NCI-H2107 (cell line): Measurements from ENCODE around the gene SLC27A5.
A peak's percentile ranks its signal among the peaks of the same experiment; 100 is the strongest.
"Not testable (repeated sequence)": the region's sequence is repeated elsewhere in the genome, so short reads cannot be mapped to it uniquely, and the experiment has no call there.

ENCODE experiments used
- DNase-seq: peaks from one replicate; lab custom pipeline; 2025; lab: John Stamatoyannopoulos, UW

The SLC27A5 gene

DNA sequence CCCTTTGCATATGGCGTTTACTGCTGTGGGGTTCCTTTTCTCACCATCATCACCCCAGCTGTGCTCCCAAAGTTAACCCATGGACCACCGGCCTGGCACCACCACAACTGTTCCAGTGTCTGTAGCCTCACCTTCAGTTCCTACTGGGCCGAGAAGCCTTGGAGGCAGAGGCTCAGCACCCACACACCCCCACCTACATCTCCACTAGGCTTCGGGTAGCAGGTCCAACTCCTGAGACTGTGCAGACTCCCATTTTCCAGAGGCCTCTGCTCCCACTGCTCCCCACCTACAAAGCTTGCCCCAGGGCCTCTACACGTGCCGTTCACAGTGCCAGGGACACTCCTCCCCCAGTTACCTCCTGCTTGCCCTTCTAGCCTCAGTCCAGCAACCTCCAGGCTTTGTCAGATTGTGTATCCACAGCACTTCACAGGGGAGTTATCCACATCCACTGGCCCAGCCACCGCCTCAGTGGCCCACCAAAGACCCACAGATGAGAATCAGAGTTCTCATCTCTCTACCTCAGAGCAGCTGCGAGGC, 14.1 kb downstream of the SLC27A5 start:
- DNase-seq: no peak

DNA sequence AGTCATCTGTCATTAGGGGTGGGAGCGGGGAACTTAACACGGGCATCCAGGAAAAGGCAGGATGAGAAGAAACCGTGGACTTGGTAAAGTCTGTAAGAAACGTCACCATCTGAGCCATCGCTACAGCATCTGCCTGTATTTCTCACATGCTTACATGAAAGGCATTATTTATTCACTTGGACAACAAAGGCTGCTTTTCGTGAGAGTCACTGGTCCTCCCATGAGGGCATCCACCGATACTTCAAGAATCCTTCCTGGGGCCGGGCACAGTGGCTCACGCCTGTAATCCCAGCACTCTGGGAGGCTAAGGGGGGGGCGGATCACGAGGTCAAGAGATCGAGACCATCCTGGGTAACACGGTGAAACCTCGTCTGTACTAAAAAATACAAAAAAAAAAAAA, 19.5 kb downstream of the SLC27A5 start:
- no peak for DNase-seq

DNA sequence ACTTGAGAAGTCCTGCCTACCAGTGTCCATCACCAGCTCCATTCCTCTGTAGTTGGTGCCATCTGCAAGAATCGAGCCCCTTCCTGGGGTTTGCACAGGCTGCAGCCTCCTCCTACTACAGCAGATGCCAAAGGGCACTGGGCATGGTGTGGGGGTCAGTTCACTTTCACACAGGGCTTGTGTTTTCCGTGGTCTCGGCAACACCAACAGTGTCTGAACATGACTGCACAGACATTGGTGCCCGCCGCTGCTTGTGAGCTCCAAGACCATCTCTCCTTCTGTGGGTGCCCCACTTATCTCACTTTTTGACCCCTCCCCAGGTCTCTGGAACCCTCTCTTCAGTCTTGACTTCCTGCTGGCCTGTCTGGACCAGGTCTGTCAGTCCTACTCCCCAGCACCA, 20.4 kb downstream of the SLC27A5 start:
- no peak for DNase-seq

DNA sequence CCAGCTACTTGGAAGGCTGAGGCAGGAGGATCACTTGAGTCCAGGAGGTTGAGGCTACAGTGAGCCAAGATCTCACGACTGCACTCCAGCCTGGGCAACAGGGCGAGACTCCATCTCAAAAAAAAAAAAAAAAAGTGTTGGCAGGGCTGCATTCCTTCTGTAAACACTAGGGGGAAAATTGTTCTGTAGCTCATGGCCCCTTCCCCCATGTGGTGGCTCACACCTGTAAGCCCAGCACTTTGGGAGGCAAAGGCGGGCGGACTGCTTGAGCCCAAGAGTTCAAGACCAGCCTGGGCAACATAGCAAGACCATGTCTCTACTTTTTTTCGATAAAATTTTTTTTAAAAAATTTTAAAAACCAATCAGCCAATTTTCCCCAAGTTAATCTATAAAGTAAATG, 27.4 kb downstream of the SLC27A5 start:
- not testable (repeated sequence) for DNase-seq

DNA sequence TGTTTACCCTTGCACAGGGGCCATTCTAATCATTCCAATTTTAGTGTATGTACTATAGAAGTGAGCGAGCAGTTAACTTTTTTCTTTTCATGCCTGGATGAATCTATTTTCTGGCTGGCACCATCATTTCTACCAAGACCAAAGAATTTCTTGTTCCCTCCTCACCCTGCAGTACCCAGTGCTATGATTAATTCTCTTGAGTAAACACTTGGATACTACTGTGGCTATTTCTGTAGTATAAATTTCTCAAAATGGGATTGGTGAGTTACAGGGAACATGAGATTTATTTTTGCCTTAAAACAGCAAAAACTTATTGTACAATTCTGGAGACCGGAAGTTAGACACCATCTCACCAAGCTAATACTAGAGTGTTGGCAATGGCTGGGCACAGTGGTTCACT, 28.0 kb downstream of the SLC27A5 start:
- DNase-seq: no peak

DNA sequence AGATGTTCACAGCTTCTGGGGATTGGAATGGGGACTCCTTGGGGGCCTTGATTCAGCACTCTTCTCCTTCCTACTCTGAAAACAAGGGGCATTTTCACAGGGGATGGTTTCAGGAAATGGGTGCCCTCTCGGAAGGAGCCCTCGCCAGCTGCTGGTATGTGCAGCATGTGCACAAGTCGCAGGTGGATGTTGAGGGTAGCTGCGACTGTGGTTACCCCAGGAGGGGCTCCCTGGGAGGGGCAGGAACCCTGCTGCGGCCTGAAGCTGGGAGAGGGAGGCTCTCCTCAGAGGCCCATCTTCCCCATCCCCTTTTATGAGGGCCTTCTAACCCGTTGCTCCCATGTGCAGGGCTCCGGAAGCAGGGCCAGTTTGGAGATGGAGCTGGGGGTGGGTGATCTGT, 29.4 kb downstream of the SLC27A5 start:
- no peak for DNase-seq

DNA sequence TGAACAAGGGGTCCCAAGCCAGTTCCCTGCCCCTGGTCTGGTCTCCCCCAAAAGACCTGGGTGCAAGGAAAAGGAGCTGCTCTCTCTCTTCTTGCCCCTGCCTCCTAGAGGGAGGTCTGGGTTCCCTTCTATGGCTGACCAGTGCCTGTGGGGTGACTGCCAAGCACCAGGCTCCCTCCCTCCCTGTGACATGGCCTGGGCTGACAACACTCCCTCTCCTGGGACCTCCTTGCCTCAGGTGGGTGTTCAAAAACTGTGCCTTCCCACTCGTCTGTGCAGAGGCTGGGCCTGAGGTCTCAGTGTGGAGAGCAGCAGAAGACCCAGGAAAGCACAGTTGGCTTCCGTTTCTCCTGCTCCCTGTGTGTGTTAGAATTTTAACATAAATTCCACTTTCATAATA, 31.0 kb downstream of the SLC27A5 start:
- DNase-seq: no peak

DNA sequence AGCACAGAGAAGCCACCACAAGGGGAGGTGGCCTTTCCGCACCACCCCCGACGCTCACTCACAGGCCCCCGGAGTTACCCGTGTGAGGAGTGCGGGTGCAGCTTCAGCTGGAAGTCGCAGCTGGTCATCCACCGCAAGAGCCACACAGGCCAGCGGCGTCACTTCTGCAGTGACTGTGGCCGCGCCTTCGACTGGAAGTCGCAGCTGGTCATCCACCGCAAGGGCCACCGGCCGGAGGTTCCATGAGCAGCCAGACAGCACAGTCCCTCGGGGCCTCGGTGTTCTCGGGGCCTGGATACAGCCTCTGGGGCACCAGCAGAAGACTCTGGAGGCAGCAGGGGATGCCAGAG, 31.3 kb downstream of the SLC27A5 start:
- no peak for DNase-seq

DNA sequence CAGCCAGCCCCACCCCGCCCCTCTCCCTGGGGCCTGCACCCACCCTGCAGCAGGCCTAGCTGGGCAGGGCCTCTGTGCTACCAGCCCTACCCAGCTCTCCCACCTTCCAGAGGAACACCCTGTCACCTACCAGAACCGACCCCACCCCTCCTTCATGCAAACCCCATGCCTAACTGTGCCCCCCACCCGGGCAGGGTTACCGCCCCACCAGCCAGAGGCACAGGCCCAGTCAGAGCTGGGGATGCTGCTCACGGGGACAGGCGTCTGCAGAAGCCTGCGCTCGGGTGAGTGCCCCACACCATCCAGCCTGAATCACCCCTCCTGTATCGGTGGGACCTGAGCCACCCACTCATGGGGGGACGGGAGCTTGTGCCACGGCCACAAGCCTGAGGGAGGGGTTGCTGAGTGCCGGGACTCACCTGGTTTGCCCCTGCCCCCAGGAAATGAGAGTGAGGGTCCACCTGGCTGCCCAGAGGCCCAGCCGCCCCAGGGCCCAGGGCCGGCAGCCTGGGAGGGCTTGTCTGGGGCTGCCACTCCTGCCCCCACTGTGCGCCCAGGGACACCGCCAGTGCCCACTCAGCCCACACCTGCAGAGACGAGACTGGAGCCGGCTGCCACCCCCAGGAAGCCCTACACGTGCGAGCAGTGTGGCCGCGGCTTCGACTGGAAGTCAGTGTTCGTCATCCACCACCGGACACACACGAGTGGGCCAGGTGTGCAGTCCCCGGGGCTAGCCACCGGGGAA, 31.9 kb downstream of the SLC27A5 start:
- no peak for DNase-seq

DNA sequence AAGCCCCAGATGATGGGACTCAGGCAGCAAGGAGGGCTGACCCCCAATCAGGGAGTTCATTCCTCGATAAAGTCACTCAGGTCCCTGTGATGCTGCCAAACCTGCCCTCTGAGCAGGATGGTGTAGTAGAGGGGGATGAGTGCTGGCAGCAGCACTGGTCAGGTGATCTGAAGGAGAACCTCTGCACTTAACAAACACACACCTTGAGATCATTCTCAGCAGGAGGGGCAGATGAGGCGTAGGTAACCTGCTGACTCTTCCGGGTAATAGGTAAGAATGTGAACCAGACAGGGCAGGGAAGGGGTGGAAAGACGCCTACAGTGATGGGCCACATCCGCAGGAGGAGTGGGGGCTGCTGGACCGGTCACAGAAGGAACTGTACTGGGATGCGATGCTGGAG, 32.5 kb downstream of the SLC27A5 start:
- no peak for DNase-seq

DNA sequence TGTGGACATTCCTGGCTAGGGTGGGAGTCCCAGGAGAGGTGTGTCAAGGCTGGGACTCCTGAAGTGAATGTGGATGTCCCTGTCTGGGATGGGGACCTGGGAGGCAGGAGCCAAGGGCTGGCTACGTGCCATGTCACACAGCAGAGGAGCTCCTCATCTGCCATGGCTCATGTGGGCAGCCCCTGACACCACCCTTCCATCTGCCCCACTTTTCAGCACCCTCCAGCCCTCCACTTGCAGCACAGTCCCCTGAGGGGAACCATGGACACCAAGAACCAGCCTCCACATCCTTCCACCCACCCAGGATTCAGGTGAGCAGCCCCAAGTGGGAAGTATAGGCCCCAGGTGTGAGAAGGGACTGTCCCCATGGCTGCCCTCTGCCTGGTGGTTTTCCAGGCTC, 33.9 kb downstream of the SLC27A5 start:
- DNase-seq: no peak

DNA sequence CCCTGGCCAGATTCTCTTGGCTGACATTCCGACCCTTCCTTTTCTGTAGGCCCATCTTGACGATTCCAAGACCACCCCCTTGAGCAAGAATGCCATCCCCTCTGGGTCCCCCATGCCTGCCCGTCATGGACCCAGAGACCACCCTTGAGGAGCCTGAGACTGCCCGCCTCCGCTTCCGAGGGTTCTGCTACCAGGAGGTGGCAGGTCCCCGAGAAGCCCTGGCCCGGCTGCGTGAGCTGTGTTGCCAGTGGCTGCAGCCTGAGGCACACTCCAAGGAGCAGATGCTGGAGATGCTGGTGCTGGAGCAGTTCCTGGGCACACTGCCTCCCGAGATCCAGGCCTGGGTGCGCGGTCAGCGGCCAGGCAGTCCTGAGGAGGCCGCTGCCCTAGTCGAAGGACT, 34.7 kb downstream of the SLC27A5 start:
- no peak for DNase-seq

DNA sequence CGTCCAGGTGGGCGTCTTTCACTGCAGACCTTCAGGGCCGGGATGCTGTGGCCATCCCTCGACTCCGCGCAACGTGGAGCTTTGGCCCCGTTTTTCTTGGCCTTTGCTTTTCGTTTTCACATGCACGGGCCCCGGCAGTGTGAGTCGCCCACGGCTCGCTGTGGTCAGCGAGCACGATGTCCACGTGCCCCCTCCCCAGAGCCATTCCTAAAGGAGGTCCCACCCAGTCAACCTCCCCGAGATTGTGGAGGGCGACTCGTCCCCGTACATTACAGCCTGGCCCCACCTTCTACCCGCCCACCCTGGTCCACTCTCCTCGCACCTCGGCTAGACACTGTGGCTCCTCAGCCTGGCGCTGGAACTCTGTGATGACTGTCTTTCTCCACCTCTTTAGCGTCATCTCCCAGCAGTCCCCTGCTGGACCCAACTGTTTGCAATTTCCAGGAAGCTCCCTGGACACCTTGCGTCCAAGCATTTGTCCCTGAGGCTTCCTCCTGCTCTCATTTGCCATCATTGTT, 35.2 kb downstream of the SLC27A5 start:
- DNase-seq: no peak

DNA sequence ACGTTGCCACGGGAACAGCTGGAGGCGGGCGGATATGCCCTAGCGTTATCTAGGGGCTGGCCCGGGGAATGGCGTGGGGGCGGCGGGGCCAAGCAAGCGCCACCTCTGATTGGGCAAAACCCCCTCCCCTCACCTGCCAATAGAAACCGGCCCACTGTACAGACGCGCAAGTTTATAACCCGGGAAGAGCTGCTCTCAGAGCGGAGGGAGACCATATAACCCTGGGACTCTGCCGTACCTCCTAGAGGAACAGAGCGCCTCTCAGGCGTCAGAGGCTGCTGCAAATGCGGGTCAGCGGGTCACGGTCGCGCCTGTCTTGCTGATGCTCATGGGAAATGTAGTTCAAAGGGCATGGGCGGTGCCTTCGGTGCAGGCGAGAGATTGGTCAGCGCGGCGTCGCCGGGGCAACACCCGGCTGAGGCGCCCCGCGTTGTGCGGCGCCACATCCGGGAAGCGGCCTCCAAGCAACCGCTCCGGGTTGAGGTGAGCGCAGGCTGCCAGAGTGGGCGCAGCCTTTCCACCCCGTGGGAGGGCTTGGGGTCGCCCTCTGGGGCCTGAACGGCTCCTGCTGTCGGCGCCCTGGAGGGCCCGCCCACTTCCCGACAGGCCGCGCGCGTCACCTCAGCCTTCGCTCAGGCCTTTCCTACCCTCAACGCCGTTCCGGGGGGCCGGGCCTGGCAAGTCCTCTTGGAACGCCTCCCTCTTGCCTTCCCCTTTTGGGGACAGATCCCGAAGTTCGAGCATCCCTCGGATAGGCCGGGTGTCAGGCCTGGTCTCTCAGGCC, 35.9 kb downstream of the SLC27A5 start, which contains the start of gene ZNF446:
Gene ZNF446, plus strand, starts transcription at position 639 of the 784 bp plus-strand sequence. CDS start 867 bp downstream, outside the sequence.
- peak; percentile 91 for DNase-seq

DNA sequence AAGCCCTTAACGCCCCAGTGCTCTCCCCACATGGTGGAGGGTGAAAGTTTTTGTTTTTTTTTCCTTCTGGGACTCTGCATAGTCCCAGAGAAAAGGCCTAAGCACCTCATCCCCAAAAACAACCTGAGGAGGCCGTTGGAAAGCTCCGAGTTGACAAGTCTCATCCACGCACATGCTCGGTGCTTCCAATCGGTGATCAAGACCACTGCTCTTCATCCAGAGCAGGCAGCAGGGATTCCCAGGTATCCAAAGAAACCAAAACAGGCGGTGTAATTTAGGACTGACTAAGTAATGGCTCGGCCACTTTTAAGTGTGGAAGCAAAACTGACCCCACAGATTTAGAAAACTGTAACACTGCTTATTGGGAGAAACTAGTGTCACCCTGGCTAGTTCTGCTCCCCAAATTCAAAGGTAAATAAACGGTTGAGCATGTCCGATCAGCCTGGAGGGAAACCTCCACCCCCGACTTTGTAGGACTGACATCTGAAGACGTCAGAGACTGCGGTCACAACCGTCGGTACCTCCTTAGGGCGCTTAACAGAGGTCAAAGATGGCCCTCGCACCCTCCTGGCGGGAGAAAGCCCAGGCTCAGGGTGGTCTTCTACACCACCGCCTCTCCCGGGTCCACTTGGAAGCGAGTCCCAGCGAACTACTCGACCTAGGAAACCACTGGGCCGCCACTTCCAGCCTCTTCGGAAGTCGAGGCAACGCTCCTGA, 36.6 kb downstream of the SLC27A5 start:
- no peak for DNase-seq

DNA sequence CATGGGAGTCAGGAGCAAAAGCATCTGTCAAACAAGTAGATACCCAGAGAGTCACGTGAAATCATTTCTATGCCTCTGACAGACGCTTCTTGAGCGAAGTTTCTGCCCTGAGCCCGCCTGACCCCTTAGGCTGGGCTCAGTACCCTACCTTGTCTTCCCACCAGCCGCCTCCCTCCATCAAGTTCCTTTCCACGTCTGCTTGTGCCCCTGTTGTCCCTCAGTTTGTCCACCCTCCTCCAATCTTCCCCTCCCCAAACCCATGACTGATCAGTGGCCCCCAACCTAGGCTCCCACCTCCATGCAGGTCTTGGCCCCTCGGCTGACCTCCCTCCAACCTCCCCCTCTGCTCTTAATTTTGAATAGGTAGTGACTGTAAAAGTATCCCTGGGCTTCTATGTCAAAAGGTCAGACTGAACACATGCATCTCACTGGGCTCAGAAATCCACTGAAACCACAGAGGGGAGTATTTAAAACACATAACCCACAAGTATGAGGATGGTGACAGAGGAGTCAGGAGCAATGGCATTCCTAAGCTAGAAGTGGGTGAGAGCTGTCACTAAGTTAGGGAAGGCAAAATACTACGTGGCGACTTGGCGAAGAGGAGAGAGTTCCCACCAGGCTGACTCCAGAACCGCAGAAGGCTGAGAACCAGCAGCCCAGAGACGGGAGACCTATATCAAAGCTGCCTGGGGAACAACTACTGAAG, 37.3 kb downstream of the SLC27A5 start:
- no peak for DNase-seq

DNA sequence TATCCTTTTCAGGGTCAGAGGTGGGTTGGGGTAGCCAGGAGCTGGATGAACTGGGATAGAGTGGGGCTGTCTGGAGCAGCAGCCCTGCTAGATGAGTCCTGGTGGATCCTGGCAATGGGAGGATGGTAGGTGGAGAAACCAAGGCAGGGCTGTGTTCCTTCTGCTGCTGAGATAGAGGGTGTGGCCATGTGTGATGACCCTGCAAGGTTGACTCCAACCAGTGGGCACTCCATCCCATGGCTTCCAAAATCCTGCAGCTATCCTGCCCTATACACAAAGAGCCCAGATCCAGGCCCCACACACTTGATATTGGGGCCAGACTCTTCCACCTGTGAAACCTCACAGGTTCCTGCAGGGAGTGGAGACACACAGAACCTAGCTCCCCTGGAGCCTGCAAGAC, 38.0 kb downstream of the SLC27A5 start:
- no peak for DNase-seq

DNA sequence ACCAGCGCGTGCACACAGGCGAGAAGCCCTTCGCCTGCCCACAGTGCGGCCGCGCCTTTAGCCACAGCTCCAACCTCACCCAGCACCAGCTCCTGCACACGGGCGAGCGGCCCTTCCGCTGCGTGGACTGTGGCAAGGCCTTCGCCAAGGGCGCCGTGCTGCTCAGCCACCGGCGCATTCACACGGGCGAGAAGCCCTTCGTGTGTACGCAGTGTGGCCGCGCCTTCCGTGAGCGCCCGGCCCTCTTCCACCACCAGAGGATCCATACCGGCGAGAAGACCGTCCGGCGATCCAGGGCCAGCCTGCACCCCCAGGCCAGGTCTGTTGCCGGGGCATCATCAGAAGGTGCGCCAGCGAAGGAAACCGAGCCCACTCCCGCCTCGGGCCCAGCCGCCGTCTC, 40.1 kb downstream of the SLC27A5 start:
- DNase-seq: no peak

DNA sequence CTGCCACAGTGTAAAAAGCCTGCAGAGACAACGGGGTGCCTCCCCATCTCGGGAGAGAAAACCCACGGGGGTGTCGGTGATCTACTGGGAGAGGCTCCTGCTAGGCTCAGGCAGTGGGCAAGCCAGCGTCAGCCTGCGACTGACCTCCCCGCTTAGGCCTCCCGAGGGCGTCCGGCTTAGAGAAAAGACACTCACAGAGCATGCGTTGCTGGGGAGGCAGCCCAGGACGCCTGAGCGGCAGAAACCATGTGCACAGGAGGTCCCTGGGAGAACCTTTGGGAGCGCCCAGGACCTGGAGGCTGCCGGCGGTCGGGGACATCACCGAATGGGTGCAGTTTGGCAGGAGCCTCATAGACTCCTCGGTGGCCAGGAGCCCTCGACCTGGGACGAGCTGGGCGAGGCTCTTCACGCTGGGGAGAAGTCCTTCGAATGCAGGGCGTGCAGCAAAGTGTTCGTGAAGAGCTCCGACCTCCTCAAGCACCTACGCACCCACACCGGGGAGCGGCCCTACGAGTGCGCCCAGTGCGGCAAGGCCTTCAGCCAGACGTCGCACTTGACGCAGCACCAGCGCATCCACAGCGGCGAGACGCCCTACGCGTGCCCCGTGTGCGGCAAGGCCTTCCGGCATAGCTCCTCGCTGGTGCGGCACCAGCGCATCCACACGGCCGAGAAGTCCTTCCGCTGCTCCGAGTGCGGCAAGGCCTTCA, 40.8 kb downstream of the SLC27A5 start:
- not testable (repeated sequence) for DNase-seq

DNA sequence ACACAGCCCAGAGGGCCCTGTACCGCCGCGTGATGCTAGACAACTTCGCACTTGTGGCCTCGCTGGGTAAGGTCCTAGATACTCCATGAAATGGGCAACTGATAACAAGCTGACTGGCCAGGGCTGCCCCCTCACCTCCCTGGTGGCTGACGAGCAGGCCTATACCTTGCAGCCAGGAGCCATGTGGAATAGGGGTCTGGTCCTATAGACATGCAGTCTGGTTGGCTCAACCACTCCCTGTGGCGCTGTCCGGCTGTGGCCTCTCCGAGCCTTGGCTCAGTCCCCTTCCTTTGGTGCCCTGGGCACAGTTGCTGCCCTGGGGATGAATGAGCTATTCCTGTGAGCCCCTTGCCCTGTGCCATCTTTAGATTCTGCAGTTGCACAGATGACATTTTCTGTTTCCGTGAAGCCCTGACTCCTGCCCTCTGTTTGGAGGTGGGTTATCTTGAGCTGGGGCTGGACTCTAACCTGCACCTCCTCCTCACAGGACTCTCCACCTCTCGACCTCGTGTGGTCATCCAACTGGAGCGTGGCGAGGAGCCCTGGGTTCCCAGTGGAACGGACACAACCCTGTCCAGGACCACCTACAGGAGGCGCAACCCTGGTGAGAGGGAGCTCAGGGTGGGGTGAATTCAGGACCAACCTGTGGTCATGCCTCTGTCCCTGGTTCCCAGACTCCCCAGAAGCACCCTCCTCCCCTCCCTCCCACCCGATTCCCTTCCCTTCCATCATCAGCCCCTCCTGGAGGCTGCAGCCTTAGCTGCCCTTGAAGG, 42.4 kb downstream of the SLC27A5 start:
- DNase-seq: no peak
